Left renal cortex interstitium (tissue), 4 donors: ENCODE results near the gene LAS1L. TPM values are rescaled to one million over a fixed set of nuclear protein-coding genes. Genes with fewer than 3 reads are reported as not detected.
"Not testable (repeated sequence)": the region's sequence is repeated elsewhere in the genome, so short reads cannot be mapped to it uniquely, and the experiment has no call there.

Source experiments
- DNase-seq, 4 donors: peaks; one replicate each; pipeline ENCODE4 v3.0.0-alpha.2; 2013; ENCODE audit warnings: low read depth in 4 of 4, low spot score in 2 of 4, missing footprints in 1 of 4
- polyA plus RNA-seq, 4 donors: library from polyadenylated mRNA; unstranded; fragments of 120-200 nt; gene quantifications; one replicate each; pipeline ENCODE4 v1.2.1, GENCODE V29; 2013; ENCODE audit not compliant: insufficient read length in 4 of 4

The LAS1L gene
- polyA plus RNA-seq, 4 donors = 39.3 to 53.1 (median 46.3) TPM

GRCh38 chrX:65518980-65519379 is 15.6 kb downstream of the LAS1L start:
- DNase-seq = not testable (repeated sequence)

- DNase-seq = no peak
These were observed 16.7 kb downstream of the LAS1L start for GRCh38 chrX:65517923-65518322.

- no peak for DNase-seq
These were observed 17.8 kb downstream of the LAS1L start for GRCh38 chrX:65516756-65517155.

- DNase-seq = no peak
These were observed 21.0 kb downstream of the LAS1L start for GRCh38 chrX:65513610-65514009.

- no peak for DNase-seq
These were observed 25.2 kb downstream of the LAS1L start for GRCh38 chrX:65509400-65509799.

- DNase-seq = no peak
These were observed 25.7 kb downstream of the LAS1L start for GRCh38 chrX:65508851-65509250.

GRCh38 chrX:65502618-65503017 is 32.0 kb downstream of the LAS1L start:
- no peak for DNase-seq

GRCh38 chrX:65493431-65493830 is 41.2 kb downstream of the LAS1L start:
- DNase-seq = no peak

GRCh38 chrX:65491620-65492019 is 43.0 kb downstream of the LAS1L start:
- no peak for DNase-seq

- no peak for DNase-seq
These were observed 46.1 kb downstream of the LAS1L start for GRCh38 chrX:65488495-65488894.

- DNase-seq = no peak
These were observed 53.6 kb downstream of the LAS1L start for GRCh38 chrX:65480960-65481359.

GRCh38 chrX:65479102-65479501 is 55.5 kb downstream of the LAS1L start:
- DNase-seq = not testable (repeated sequence)

- DNase-seq = no peak
These were observed 58.0 kb downstream of the LAS1L start for GRCh38 chrX:65476564-65476963.

- no peak for DNase-seq
These were observed 71.0 kb downstream of the LAS1L start for GRCh38 chrX:65463550-65463949.

Other genes starting within 250 kb of the LAS1L start
- gene MSN, start 132.9 kb upstream of the LAS1L start, polyA plus RNA-seq = 100 to 1,000 TPM; 215 to 243 (median 229) TPM